A549 (cell line): ENCODE measurements around the gene TTC33.

ENCODE experiments used
- CEBPB ChIP-seq, 2 experiments: fragments of >200 bp in 1 of 2; sonication (Bioruptor Twin) in 1 of 2; formaldehyde crosslinking in 1 of 2; IDR thresholded peaks; 2 replicates each; pipeline ENCODE4 v1.6.1; 2012 to 2016
- CTCF ChIP-seq: fragments of >200 bp; sonication (Bioruptor Twin); formaldehyde crosslinking; IDR thresholded peaks from 3 replicates; pipeline ENCODE4 v1.5.1; 2016
- KDM1A ChIP-seq: fragments of 200-600 bp; sonication (generic); IDR thresholded peaks from 2 replicates; pipeline ENCODE4 v1.6.1; 2016; ENCODE audit warnings: low read depth, mild to moderate bottlenecking
- RAD21 ChIP-seq, 2 experiments: fragments of >200 bp in 1 of 2; sonication (Bioruptor Twin) in 1 of 2; formaldehyde crosslinking in 1 of 2; IDR thresholded peaks in 1 of 2; conservative IDR thresholded peaks in 1 of 2; 2 replicates in 1 of 2; 3 replicates in 1 of 2; pipeline ENCODE4 v1.6.1; 2012 to 2018; ENCODE audit warnings: inconsistent platforms in 1 of 2
- ZFP36 ChIP-seq: fragments of 450-650 bp; IDR thresholded peaks from 2 replicates; pipeline ENCODE4 v1.6.1; 2014; ENCODE audit warnings: borderline replicate concordance; ENCODE audit not compliant: partially characterized antibody
- TF ChIP-seq, protein P1 (sequence below): IDR thresholded peaks from 2 replicates; pipeline ENCODE4 v1.6.1; 2012

- no peak for TF ChIP-seq CTCF
- no peak for TF ChIP-seq RAD21 (conservative IDR thresholded peaks at IDR 0.05 in 1 of 2, IDR thresholded peaks at IDR 0.05 in 1 of 2)
- TF ChIP-seq, protein P1, sequence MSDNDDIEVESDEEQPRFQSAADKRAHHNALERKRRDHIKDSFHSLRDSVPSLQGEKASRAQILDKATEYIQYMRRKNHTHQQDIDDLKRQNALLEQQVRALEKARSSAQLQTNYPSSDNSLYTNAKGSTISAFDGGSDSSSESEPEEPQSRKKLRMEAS: no peak
- TF ChIP-seq ZFP36: no peak
- no peak for TF ChIP-seq KDM1A
- TF ChIP-seq CEBPB (IDR thresholded peaks at IDR 0.05): no peak
These were observed 101.3 kb downstream of the TTC33 start for GRCh38 chr5:40654377-40654991.
